OCI-LY7 (cell line): ENCODE measurements around the gene RARG. TPM values are rescaled to one million over a fixed set of nuclear protein-coding genes. Genes with fewer than 3 reads are reported as not detected.
A peak's percentile ranks its signal among the peaks of the same experiment; 100 is the strongest.

Experiments
- BruUV-seq: library from RNA; stranded (reverse); fragments of 400-500 nt; replicated peaks from 2 replicates; lab custom pipeline; 2021; lab: Mats Ljungman, UMichigan
- CTCF ChIA-PET: fragments of 300-600 bp; sonication (Branson Sonifier 250); formaldehyde crosslinking; loops from one replicate; lab custom pipeline; 2022; ENCODE audit warnings: antibody characterized with exemption; ENCODE audit not compliant: unreplicated experiment; lab: Charles Lee
- POLR2A ChIA-PET: fragments of 300-600 bp; sonication (Branson Sonifier 250); formaldehyde crosslinking; loops from one replicate; lab custom pipeline; 2022; ENCODE audit warnings: antibody characterized with exemption; lab: Charles Lee
- DNase-seq: peaks from one replicate; pipeline ENCODE4 v3.0.0-alpha.2; 2015; ENCODE audit warnings: low spot score
- H2AFZ ChIP-seq: fragments of 200-600 bp; sonication (generic), shearing (Covaris generic); 2 replicates; pipeline ENCODE4 v1.6.1; 2014; ENCODE audit warnings: mild to moderate bottlenecking, antibody characterized with exemption, low read length, moderate library complexity
- H3K27ac ChIP-seq: fragments of 200-600 bp; sonication (generic); 2 replicates; pipeline ENCODE4 v1.5.1; 2014; ENCODE audit warnings: mixed run types, low read depth, mild to moderate bottlenecking, moderate library complexity, low read length, inconsistent platforms; ENCODE audit not compliant: poor library complexity, severe bottlenecking
- H3K36me3 ChIP-seq: fragments of 200-600 bp; sonication (generic); 2 replicates; pipeline ENCODE4 v1.6.1; 2014; ENCODE audit warnings: mild to moderate bottlenecking, antibody characterized with exemption, low read length, moderate library complexity, mixed read lengths; ENCODE audit not compliant: insufficient read depth
- H3K4me1 ChIP-seq: fragments of 200-600 bp; sonication (generic); 2 replicates; pipeline ENCODE4 v1.5.1; 2014; ENCODE audit warnings: mild to moderate bottlenecking, low read length; ENCODE audit not compliant: insufficient read depth, poor library complexity, severe bottlenecking
- H3K4me2 ChIP-seq: fragments of 200-600 bp; sonication (generic); 2 replicates; pipeline ENCODE4 v1.6.1; 2014; ENCODE audit warnings: mild to moderate bottlenecking, low read length
- H3K4me3 ChIP-seq: fragments of 200-600 bp; sonication (generic); 2 replicates; pipeline ENCODE4 v1.5.1; 2014; ENCODE audit warnings: mild to moderate bottlenecking, low read depth, low read length; ENCODE audit not compliant: poor library complexity, severe bottlenecking
- H3K79me2 ChIP-seq: fragments of 200-600 bp; sonication (generic); 2 replicates; pipeline ENCODE4 v1.6.1; 2016; ENCODE audit warnings: low read depth, mild to moderate bottlenecking, low read length, moderate library complexity, mixed read lengths; ENCODE audit not compliant: insufficient read depth
- H3K9me2 ChIP-seq: fragments of 200-600 bp; sonication (generic); 2 replicates; pipeline ENCODE4 v1.6.1; 2016; ENCODE audit warnings: mild to moderate bottlenecking, low read length, mixed read lengths; ENCODE audit not compliant: insufficient read depth
- H3K9me3 ChIP-seq: fragments of 200-600 bp; sonication (generic); 2 replicates; pipeline ENCODE4 v1.6.1; 2014; ENCODE audit warnings: mild to moderate bottlenecking, mixed run types, low read length, mixed read lengths
- H4K20me1 ChIP-seq: fragments of 200-600 bp; sonication (generic); 2 replicates; pipeline ENCODE4 v1.6.1; 2014; ENCODE audit warnings: mild to moderate bottlenecking, antibody characterized with exemption, low read length, moderate library complexity, mixed read lengths; ENCODE audit not compliant: insufficient read depth
- EZH2phosphoT487 ChIP-seq: fragments of 200-600 bp; sonication (generic); IDR thresholded peaks from 2 replicates; pipeline ENCODE4 v1.6.1; 2018; ENCODE audit warnings: low read depth, borderline replicate concordance, mild to moderate bottlenecking, mixed run types, antibody characterized with exemption, low read length, moderate library complexity, mixed read lengths
- intact Hi-C: fragments of 100-400 bp; cut with micrococcal nuclease; formaldehyde crosslinking; loops from one replicate; pipeline ENCODE4 v1.10.0; 2022; ENCODE audit not compliant: unreplicated experiment
- total RNA-seq, 2 experiments: library from RNA; depleted of rRNA in 1 of 2; stranded (reverse); fragments of >200 nt in 1 of 2; shearing (Covaris generic) in 1 of 2; gene quantifications; 2 replicates each; pipeline ENCODE4 v1.2.3, GENCODE V29; 2014 to 2022
- TF ChIP-seq, protein P1 (sequence below): fragments of 200-600 bp; sonication (generic); conservative IDR thresholded peaks from 2 replicates; pipeline ENCODE4 v1.5.1; 2014; ENCODE audit warnings: mild to moderate bottlenecking, antibody characterized with exemption, low read length, moderate library complexity, mixed read lengths

RARG gene
- total RNA-seq, 2 experiments from 2014 or later = 7.0 to 8.4 TPM

DNA sequence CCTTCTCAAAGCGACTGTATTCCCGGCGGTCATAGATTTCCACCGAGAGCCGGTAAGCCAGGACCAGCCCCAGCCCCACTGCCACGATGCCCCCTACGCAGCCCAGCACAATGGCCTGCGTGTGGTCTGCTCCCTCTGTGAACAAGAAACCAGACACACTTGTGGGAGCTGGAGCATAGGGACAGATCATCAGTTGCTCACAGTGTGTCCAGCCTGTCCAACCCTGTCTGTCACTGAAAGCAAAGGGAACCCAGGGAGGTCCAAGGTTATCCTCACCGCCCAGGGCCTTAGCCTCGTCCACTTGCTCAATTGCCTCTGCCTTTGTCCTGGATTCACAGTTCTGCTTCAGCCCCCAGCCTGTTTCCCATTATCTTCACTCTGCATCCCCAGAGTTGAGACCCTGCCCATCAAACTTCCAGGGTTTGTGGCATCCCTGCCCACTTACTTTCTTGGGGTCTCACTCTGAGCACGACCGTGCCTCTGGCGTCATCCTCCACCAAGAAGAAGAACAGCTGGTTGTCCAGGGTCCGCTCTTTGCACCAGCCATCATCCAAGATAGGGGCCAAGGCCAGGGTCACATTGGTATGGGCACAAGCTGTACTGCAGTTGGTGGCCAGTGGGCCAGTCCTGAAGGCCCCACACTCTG, 40.0 kb downstream of the RARG start:
- no peaks in the 10 kb centered on the region for H3K9me2 ChIP-seq
- no peaks in the 10 kb centered on the region for H4K20me1 ChIP-seq
- no peak overlapping the region for H3K4me2 ChIP-seq
- H2AFZ ChIP-seq = no peak overlapping the region
- no peak for DNase-seq
- no peaks in the 10 kb centered on the region for H3K9me3 ChIP-seq
- H3K4me3 ChIP-seq = no peak overlapping the region
- intact Hi-C loops = no loop called here
- H3K4me1 ChIP-seq = no peaks in the 10 kb centered on the region
- TF ChIP-seq, protein P1, sequence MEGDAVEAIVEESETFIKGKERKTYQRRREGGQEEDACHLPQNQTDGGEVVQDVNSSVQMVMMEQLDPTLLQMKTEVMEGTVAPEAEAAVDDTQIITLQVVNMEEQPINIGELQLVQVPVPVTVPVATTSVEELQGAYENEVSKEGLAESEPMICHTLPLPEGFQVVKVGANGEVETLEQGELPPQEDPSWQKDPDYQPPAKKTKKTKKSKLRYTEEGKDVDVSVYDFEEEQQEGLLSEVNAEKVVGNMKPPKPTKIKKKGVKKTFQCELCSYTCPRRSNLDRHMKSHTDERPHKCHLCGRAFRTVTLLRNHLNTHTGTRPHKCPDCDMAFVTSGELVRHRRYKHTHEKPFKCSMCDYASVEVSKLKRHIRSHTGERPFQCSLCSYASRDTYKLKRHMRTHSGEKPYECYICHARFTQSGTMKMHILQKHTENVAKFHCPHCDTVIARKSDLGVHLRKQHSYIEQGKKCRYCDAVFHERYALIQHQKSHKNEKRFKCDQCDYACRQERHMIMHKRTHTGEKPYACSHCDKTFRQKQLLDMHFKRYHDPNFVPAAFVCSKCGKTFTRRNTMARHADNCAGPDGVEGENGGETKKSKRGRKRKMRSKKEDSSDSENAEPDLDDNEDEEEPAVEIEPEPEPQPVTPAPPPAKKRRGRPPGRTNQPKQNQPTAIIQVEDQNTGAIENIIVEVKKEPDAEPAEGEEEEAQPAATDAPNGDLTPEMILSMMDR = no peak
- H3K27ac ChIP-seq = no peak overlapping the region
- ChIA-PET POLR2A (interaction anchor here (0.7 kb wide), 1 partner anchor 11 kb away, joined by 3 read pairs; no protein-coding TSS in a partner anchor), CTCF (interaction anchor here (1.9 kb wide), 1 partner anchor 32 kb away, joined by 4 read pairs; no protein-coding TSS in a partner anchor)
- peaks cover 96% of the 10 kb centered on the region for H3K36me3 ChIP-seq
- no peaks in the 10 kb centered on the region for H3K79me2 ChIP-seq
- no TSS peak for BruUV-seq

GRCh38 chr12:53191096-53191884, 40.7 kb downstream of the RARG start:
- POLR2A ChIA-PET = no interaction called here
- DNase-seq = no peak
- TF ChIP-seq, protein P1 = no peak
- TF ChIP-seq EZH2phosphoT487 = no peak

More at GRCh38 chr12:53191096-53191884, 40.7 kb downstream of the RARG start:
- Histone ChIP-seq H3K4me2 (no peak overlapping the region), H4K20me1 (no peaks in the 10 kb centered on the region), H3K27ac (no peak overlapping the region), H3K4me3 (no peak overlapping the region), H3K36me3 (peaks cover 96% of the 10 kb centered on the region), H3K9me3 (no peaks in the 10 kb centered on the region), H3K79me2 (no peaks in the 10 kb centered on the region), H3K9me2 (no peaks in the 10 kb centered on the region), H2AFZ (no peak overlapping the region), H3K4me1 (no peaks in the 10 kb centered on the region)
- intact Hi-C loops = no loop called here
- BruUV-seq = TSS peak; percentile 58
- CTCF ChIA-PET = interaction anchor here (1.9 kb wide), 1 partner anchor 31 kb away, joined by 4 read pairs; no protein-coding TSS in a partner anchor
